Body of pancreas (tissue), 4 donors: Measurements from ENCODE around the gene ERICH3. TPM values are rescaled to one million over a fixed set of nuclear protein-coding genes. Genes with fewer than 3 reads are reported as not detected.
A peak's percentile ranks its signal among the peaks of the same experiment; 100 is the strongest.

ENCODE experiments used
- ATAC-seq: fragments of 150-250 bp; one replicate; pipeline ENCODE4 v1.9.1; 2016
- DNase-seq, 4 donors: peaks; one replicate each; pipeline ENCODE4 v3.0.0-alpha.2; 2019
- H3K27ac ChIP-seq, 4 donors: fragments of 200-600 bp; sonication (generic); 1 replicate in 3 of 4; 2 replicates in 1 of 4; pipeline versions ENCODE4 v1.5.1 to v1.6.1; 2016 to 2019; ENCODE audit warnings: mild to moderate bottlenecking in 1 of 4, mixed read lengths in 1 of 4, moderate library complexity in 1 of 4
- H3K27me3 ChIP-seq, 2 donors: fragments of 200-600 bp; sonication (generic); one replicate each; pipeline ENCODE4 v1.6.0; 2016; ENCODE audit warnings: mild to moderate bottlenecking in 1 of 2
- H3K36me3 ChIP-seq, 2 donors: fragments of 200-600 bp; sonication (generic); replicated peaks in 1 of 2; 2 replicates each; pipeline ENCODE4 v1.5.1; 2016; ENCODE audit warnings: low read depth in 2 of 2; ENCODE audit not compliant: insufficient read depth in 1 of 2
- H3K4me1 ChIP-seq: fragments of 200-600 bp; sonication (generic); one replicate; pipeline ENCODE4 v1.6.0; 2016
- H3K4me3 ChIP-seq, 2 donors: fragments of 200-600 bp; sonication (generic); 1 replicate in 1 of 2; 2 replicates in 1 of 2; pipeline ENCODE4 v1.5.1; 2016 to 2019
- H3K9me3 ChIP-seq, 3 donors: fragments of 200-600 bp; sonication (generic); 1 replicate in 2 of 3; 2 replicates in 1 of 3; pipeline ENCODE4 v1.5.1; 2016
- POLR2A ChIP-seq, 3 donors: fragments of 450-650 bp; IDR thresholded peaks; one replicate each; pipeline ENCODE4 v1.6.1; 2016; ENCODE audit warnings: antibody characterized with exemption in 3 of 3, mild to moderate bottlenecking in 2 of 3
- WGBS, 2 donors: methylation state at CpG; one replicate each; pipeline ENCODE4 v1.1.5; 2017; 5-methylcytosine and 5-hydroxymethylcytosine counted together
- intact Hi-C: fragments of 100-400 bp; cut with DNase I; formaldehyde crosslinking; loops from one replicate; pipeline ENCODE4 v1.15.1; 2023
- total RNA-seq, 2 donors: library from RNA; depleted of rRNA; stranded (reverse); fragments of >200 nt; gene quantifications; one replicate each; pipeline ENCODE4 v1.1.0, GENCODE V29; 2016
- TF ChIP-seq, protein P1 (sequence below), 7 experiments: fragments of 450-650 bp in 4 of 7; fragments of 200-600 bp in 3 of 7; sonication (generic) in 3 of 7; IDR thresholded peaks; one replicate each; pipeline ENCODE4 v1.5.1; 2016 to 2019; ENCODE audit warnings: antibody characterized with exemption in 7 of 7

Gene ERICH3, protein sequence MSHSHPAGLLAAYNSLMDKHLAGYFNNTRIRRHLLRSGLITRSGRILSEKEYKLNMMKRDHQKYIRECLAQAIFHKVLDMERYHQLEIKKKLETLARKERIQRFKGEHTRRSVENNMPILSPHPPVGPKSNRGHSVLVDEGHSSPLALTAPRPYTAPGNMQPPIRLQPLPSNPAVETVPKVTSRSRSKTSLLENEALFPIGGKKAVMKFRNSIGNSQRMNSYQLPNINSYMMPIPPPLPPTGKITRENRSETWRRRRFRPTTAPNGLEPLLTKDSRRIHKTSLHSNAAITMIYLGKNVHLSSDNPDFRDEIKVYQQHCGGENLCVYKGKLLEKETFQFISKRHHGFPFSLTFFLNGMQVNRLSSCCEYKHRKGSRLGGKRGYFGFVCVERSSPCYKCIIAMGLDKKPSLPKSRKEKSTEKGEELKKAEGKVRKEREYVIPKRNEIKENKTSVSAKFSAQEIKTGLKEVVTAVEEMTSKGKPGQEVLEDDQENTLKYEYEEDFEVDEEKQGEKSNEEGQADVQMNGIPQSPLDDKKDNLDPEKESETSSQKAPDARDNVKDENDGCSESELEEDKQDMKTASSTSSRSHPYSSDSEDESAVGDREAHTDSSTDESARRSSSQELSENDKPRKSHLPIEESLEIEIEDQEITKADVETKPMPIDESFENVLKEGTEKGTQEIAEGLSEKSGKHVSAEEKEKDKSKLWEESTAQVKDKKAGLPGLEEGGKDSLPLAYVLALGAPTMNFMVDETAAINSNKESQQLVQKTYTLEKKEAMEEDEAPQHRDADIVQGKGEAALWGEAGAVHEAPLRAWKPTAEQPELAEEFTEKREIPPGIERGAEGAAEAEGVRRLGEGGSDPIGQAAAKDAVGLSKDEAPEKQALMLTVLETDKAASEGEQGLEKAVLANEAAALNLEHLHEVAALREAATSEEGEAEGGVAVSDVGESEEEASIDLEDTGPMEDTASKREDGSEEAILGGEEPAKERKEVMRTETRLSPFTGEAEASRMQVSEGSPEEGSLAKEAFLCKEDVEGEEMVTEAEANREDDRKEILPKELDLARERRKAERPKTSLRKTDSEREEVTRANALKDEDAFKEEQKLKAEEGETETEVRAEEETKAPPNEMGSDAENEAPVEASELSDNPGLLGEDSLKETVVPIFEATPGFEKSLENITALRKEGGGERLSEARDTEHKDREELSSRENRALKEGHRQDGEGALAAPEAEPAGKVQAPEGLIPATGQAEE (N-terminal part only)
- under 1 TPM in 1 of 2 donors, not detected in 1; under 0.01 TPM for total RNA-seq

DNA sequence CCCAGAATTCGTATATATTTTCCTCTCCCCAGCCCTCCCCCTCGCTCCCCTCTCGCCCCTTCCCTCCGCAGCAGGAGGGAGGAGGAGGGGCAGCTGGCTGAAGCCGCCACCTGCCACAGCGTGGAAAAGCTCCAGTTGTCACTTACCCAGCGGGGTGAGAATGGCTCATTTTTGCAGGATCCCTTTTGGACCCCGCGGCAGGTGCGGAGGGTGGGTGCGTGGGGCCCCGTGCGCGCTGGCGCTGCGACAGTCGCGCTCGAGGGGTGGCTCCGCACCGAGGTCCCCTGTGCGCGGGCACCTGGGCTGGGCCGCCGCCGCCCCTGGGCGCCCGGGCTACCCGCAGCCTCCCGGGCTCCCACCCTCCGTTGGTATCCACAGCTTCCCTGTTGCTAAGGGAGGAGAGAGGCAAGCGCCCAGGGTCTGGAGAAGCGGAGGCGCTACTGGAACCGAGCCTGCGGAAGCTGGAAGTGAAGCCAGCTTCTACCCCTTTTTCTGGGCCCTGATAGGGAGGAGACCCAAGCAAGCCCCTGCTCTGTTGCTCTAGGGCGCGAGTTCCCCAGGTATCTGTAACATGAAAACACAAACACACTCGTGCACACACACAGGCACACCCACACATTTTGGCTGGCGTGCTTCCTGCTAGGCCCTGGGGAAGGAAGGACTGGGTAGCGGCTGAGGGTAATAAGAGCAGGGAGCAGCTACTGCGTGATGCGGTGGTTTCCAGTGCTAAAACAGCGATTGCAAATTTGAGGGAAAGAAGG is at the start of gene ERICH3:
Gene ERICH3, minus strand, starts transcription at position 442 of the 761 bp plus-strand sequence. Its CDS starts 273 bp downstream, at position 169.
- peak; percentile 24 for ATAC-seq
- TF ChIP-seq POLR2A (IDR thresholded peaks at IDR 0.05) = no peak
- TF ChIP-seq, protein P1, sequence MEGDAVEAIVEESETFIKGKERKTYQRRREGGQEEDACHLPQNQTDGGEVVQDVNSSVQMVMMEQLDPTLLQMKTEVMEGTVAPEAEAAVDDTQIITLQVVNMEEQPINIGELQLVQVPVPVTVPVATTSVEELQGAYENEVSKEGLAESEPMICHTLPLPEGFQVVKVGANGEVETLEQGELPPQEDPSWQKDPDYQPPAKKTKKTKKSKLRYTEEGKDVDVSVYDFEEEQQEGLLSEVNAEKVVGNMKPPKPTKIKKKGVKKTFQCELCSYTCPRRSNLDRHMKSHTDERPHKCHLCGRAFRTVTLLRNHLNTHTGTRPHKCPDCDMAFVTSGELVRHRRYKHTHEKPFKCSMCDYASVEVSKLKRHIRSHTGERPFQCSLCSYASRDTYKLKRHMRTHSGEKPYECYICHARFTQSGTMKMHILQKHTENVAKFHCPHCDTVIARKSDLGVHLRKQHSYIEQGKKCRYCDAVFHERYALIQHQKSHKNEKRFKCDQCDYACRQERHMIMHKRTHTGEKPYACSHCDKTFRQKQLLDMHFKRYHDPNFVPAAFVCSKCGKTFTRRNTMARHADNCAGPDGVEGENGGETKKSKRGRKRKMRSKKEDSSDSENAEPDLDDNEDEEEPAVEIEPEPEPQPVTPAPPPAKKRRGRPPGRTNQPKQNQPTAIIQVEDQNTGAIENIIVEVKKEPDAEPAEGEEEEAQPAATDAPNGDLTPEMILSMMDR (IDR thresholded peaks at IDR 0.05) = no peak
- no peak within 1 kb of the TSS for H3K27ac ChIP-seq
- WGBS, 2 donors = 2 to 6% methylated on average over 23 to 44 of the region's 44 CpGs
- H3K4me1 ChIP-seq = peaks cover 8% of the 10 kb centered on the region
- no peaks in the 10 kb centered on the region for H3K36me3 ChIP-seq
- intact Hi-C loops = no loop called here
- no peak within 1 kb of the TSS for H3K4me3 ChIP-seq
- peak in 1 of 4 donors; percentile 10 for DNase-seq
- no peaks in the 10 kb centered on the region for H3K27me3 ChIP-seq
- H3K9me3 ChIP-seq = peaks cover 0 to 8% (median 0%) of the 10 kb centered on the region in 3 donors

DNA sequence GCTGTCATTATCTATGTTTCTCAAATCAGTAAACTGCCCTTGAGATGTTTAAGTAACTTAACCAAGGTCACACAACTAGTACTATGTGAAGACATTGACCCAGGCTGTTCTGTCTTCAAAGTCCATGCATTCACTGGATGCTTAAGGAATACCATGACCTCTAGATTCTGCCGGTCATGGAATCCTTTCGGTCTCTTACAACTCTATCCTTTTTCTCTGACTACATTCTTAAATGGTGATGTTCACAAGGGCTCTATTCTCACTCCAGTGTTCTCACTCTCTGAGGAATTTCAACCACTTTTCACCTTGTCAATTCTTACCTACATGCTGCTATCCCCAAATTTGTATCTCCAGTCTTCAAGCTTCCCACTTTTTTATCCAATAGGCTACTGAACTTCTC is 44.0 kb upstream of the ERICH3 start:
- H3K27me3 ChIP-seq = no peaks in the 10 kb centered on the region
- intact Hi-C loops = no loop called here
- TF ChIP-seq, protein P1 (IDR thresholded peaks at IDR 0.05) = no peak
- no peak for TF ChIP-seq POLR2A (IDR thresholded peaks at IDR 0.05)
- H3K4me1 ChIP-seq = no peaks in the 10 kb centered on the region
- no peak for ATAC-seq
- no peak overlapping the region for H3K27ac ChIP-seq
- DNase-seq = no peak
- WGBS, 2 donors = 93 to 96% methylated on average over 2 of the region's 2 CpGs
- no peaks in the 10 kb centered on the region for H3K9me3 ChIP-seq
- H3K4me3 ChIP-seq = no peak overlapping the region
- H3K36me3 ChIP-seq = peaks cover 0 to 14% of the 10 kb centered on the region in 2 donors

DNA sequence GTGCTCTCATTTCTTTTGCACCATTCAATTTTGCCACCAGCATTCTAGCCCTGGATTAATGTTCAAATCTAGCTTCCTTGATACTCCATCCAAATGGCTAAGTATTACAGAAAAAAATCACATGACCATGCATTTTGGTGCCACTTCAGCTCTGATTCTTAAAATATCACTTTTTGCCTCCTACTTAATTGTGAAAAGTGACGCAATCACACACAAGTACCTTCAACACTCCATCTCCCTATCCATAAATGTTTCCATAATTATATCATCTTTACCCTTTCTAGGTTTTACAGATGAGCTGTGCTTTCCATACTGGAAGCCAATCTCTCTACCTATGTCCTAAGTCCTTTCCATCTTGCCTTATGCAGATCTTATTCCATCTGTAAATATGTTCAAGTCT is 43.2 kb upstream of the ERICH3 start:
- Histone ChIP-seq H3K27me3 (no peaks in the 10 kb centered on the region), H3K27ac (no peak overlapping the region), H3K4me1 (no peaks in the 10 kb centered on the region), H3K9me3 (no peaks in the 10 kb centered on the region), H3K36me3 (peaks cover 0 to 14% of the 10 kb centered on the region in 2 donors), H3K4me3 (no peak overlapping the region)
- no peak for DNase-seq
- TF ChIP-seq POLR2A (IDR thresholded peaks at IDR 0.05) = no peak
- TF ChIP-seq, protein P1 (IDR thresholded peaks at IDR 0.05) = no peak
- 94 to 97% methylated on average over 1 of the region's 1 CpG for WGBS, 2 donors
- no peak for ATAC-seq
- intact Hi-C loops = no loop called here

DNA sequence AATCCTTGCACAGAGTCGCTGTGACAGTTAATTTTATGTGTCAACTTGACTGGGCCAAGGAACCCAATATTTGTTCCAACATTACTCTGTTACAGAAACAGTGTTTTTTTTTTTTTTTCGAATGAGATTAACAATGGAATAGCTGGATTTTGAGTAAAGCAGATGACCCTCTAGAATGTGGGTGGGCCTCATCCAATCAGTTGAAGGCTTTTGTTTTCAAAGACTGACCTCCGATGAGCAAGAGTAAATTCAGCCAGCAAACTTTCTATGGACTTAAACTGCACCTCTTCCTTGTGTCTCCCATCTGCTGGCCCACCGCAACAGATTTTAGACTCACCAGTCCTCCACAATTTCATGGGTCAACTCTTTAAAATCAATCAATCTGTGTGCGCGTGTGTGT is 42.2 kb upstream of the ERICH3 start:
- ATAC-seq = no peak
- intact Hi-C loops = no loop called here

More for the DNA sequence above, 42.2 kb upstream of the ERICH3 start:
- H3K36me3 ChIP-seq = peaks cover 8 to 21% of the 10 kb centered on the region in 2 donors
- H3K9me3 ChIP-seq = no peaks in the 10 kb centered on the region
- H3K4me3 ChIP-seq = no peak overlapping the region
- DNase-seq = no peak
- H3K4me1 ChIP-seq = no peaks in the 10 kb centered on the region
- TF ChIP-seq, protein P1 (IDR thresholded peaks at IDR 0.05) = no peak
- TF ChIP-seq POLR2A (IDR thresholded peaks at IDR 0.05) = no peak
- WGBS, 2 donors = 76 to 91% methylated on average over 6 of the region's 6 CpGs
- H3K27ac ChIP-seq = no peak overlapping the region
- H3K27me3 ChIP-seq = no peaks in the 10 kb centered on the region
